ENCODE measurements around the gene NUDCD3.

Gene NUDCD3

GRCh38 chr7:44490351-44491200 is at the start of gene NUDCD3:
Gene NUDCD3 (minus strand): TSS chr7:44490658. CDS start chr7:44490600, 58 bp downstream.
- FAIRE-seq = no peak

- no peak for FAIRE-seq
Observed at GRCh38 chr7:44539669-44540506, 49.4 kb upstream of the NUDCD3 start.

- no peak for FAIRE-seq
Observed at GRCh38 chr7:44538798-44539668, 48.6 kb upstream of the NUDCD3 start.

GRCh38 chr7:44538093-44538797 is 47.8 kb upstream of the NUDCD3 start:
- FAIRE-seq = no peak

- FAIRE-seq = no peak
Observed at GRCh38 chr7:44537442-44537841, 47.0 kb upstream of the NUDCD3 start.

GRCh38 chr7:44536090-44536489 is 45.6 kb upstream of the NUDCD3 start:
- no peak for FAIRE-seq

- FAIRE-seq = no peak
Observed at GRCh38 chr7:44535348-44536064, 45.0 kb upstream of the NUDCD3 start.

- no peak for FAIRE-seq
Observed at GRCh38 chr7:44534501-44534900, 44.0 kb upstream of the NUDCD3 start.

- no peak for FAIRE-seq
Observed at GRCh38 chr7:44534087-44534486, 43.6 kb upstream of the NUDCD3 start.

GRCh38 chr7:44533301-44534055 is 43.0 kb upstream of the NUDCD3 start:
- FAIRE-seq = no peak

- no peak for FAIRE-seq
Observed at GRCh38 chr7:44531421-44532380, 41.2 kb upstream of the NUDCD3 start.

GRCh38 chr7:44530990-44531389 is 40.5 kb upstream of the NUDCD3 start:
- FAIRE-seq = no peak

- no peak for FAIRE-seq
Observed at GRCh38 chr7:44524811-44525388, 34.4 kb upstream of the NUDCD3 start.

GRCh38 chr7:44522315-44522714 is 31.9 kb upstream of the NUDCD3 start:
- FAIRE-seq = no peak

- FAIRE-seq = no peak
Observed at GRCh38 chr7:44521347-44522095, 31.1 kb upstream of the NUDCD3 start.

GRCh38 chr7:44520574-44520973 is 30.1 kb upstream of the NUDCD3 start:
- no peak for FAIRE-seq

- FAIRE-seq = no peak
Observed at GRCh38 chr7:44519546-44519945, 29.1 kb upstream of the NUDCD3 start.

GRCh38 chr7:44518761-44519160 is 28.3 kb upstream of the NUDCD3 start:
- FAIRE-seq = no peak

Measured in colon (tissue), 2 donors.